GM03348 (cell line): ENCODE results near the gene TMEM132C.

Experiments
- DNase-seq: peaks from one replicate; pipeline ENCODE4 v3.0.0; 2012; ENCODE audit warnings: low spot score

The TMEM132C gene

DNA sequence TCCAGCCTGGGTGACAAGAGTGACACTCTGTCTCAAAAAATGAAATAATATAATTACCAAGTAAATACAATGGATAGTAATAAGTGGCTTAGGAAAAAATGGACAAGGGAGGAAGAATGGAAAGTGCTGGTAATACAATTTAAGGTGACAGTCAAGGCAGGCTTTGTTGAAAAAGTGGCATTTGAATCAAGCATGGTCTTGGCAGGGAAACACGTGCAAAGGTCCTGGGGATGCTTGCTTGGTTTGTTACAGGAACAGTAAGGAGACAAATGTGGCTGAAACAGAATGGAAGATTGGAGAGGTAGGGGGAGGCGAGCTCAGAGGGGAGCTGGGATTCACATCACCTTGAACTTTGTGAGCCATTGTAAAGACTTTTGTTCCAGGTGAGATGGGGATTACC is 153.2 kb downstream of the TMEM132C start:
- DNase-seq: no peak

- no peak for DNase-seq
Measured at GRCh38 chr12:128421375-128421774, 154.4 kb downstream of the TMEM132C start.

- no peak for DNase-seq
Measured at GRCh38 chr12:128423205-128423604, 156.2 kb downstream of the TMEM132C start.

DNA sequence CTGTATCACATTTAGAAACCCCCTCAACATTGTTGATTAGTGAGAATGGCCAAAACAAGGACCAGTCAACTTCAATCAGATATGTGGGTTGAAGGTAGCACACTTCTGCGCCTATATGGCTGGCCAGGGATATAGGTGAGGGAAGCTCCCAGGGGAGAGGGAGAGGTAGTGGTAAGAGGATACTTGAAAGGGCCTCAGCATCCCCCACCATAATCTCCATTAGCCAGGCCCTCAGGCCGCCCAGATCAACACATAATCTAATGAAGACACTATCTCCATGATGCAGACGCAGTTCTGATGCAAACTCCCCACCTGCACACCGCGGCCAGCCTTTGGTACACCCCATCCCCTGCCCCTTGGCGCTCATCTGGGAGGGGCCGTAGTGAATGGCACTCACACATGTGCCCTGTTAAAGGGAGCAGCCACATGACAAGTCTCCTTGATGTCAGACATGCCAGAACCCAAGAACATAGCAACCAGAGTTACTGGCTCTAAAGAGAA is 158.0 kb downstream of the TMEM132C start:
- no peak for DNase-seq

- DNase-seq: no peak
Measured at GRCh38 chr12:128425666-128426331, 158.8 kb downstream of the TMEM132C start.

DNA sequence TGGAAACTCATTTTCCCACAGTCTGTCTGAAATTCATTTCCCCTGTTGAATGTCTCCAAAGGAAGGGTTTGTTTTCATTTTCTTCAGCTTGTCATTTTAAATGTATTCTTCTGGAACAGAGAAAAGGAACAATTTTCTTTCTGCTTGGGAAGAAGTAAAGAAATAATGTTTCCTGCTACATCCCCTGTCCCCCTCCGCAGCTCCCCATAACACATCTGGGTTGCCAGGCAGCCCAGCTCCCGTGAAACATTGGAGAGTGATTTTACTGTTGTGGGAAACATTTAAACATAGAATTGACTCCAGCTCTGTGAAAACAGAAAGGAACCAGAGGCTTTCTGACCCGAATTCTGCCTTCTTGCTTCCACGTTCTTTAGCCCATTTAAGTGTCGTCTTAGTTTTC is 159.5 kb downstream of the TMEM132C start:
- DNase-seq: no peak

GRCh38 chr12:128439796-128440195 is 172.8 kb downstream of the TMEM132C start:
- DNase-seq: no peak

- no peak for DNase-seq
Measured at GRCh38 chr12:128442096-128442495, 175.1 kb downstream of the TMEM132C start.

GRCh38 chr12:128444598-128444997 is 177.6 kb downstream of the TMEM132C start:
- no peak for DNase-seq

GRCh38 chr12:128445415-128446127 is 178.6 kb downstream of the TMEM132C start:
- no peak for DNase-seq

- no peak for DNase-seq
Measured at GRCh38 chr12:128449146-128449894, 182.3 kb downstream of the TMEM132C start.

DNA sequence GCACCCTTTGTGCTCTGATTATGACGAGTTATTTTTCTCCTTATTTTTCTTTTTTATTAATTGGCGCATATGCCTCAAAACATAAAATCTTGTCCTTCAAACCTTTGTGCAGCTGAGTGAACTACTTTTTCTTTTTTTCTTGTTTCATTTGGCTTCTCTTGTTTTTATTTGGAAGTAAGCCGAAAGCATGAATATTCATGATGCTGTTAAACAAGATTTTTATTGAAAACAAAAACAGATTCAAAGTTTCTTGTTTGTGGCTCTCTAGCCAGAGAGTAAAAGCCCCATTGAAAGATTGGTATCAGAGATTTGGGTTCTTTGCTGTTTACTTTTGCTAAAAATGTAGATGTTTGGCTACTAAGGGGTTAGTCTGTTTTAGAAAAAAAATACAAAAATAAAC is 183.8 kb downstream of the TMEM132C start:
- DNase-seq: no peak

DNA sequence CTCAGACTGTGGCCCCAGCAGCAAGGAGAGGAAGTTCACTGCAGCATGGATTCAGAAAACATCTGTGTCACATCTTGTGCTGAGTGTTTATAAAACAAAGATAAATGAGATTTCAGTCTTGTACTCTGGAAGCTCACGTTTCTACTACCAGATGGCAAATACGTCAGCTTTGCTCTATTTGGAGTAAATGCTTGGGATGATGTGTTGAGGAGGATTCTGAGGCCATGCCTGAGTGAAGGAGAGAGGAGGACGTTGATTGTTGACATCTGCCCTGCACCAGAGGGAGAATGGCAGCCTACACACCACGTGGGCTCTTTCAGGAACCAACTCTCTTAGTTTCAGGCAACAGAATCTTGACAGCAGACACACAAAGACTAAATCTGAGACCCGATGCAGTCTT is 188.9 kb downstream of the TMEM132C start:
- DNase-seq: no peak

DNA sequence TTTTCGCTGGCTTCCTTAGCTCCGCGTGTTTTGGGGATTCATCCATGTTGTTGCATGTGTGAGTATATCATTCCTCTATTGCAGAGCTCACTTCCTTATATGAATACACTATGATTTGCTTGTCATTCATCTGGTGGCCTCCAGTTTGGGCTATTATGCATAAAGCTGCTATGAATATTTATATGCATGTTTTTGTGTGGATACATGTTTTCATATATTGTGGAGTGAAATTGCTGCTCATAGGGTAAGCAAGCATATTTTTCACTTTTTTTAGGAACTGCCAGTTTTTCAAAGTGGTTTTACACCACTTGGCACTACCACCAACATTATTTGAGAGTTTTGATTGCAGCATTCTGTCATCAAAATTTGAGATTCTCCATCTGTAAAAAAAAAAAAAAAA is 190.0 kb downstream of the TMEM132C start:
- DNase-seq: no peak

GRCh38 chr12:128458301-128458974 is 191.5 kb downstream of the TMEM132C start:
- no peak for DNase-seq

DNA sequence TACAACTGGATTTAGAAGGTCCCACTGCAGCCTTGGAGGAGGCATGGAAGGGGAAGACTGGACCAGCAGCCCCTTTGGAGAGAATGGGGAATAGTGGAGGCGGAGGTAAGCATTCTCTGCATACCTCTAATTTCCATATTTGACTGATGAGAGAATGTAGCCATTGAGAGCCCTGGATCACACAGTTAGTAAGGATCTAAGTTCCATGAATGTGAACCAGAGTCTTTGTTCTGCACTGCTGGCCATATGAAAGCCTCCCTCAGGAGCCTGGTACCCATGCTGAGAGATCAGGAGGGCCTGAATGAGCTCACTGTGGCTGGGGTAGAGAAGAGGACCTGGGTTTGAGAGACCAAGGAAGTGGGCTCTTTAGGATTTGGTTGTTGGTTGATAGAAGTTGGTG is 192.1 kb downstream of the TMEM132C start:
- no peak for DNase-seq

DNA sequence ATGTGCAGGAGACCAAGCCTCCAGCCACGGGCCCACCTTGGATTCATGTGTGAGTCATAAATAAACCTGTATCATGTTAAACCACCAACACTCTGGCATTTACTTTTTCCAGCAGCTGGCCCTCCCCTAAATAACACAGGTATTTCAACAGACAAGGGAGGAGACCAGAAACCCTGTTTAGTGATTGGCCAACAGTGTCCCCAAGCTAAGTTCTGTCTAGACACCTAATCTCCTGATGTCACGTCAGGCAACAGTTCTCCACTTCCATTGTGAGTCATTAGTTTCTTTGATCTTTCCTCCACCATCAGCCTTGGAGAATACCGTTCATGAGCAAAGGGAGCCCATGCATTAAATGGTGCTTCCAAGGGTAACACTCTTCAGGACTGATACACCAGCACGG is 196.9 kb downstream of the TMEM132C start:
- no peak for DNase-seq

- no peak for DNase-seq
Measured at GRCh38 chr12:128467882-128468281, 200.9 kb downstream of the TMEM132C start.

GRCh38 chr12:128468926-128469325 is 202.0 kb downstream of the TMEM132C start:
- DNase-seq: no peak

DNA sequence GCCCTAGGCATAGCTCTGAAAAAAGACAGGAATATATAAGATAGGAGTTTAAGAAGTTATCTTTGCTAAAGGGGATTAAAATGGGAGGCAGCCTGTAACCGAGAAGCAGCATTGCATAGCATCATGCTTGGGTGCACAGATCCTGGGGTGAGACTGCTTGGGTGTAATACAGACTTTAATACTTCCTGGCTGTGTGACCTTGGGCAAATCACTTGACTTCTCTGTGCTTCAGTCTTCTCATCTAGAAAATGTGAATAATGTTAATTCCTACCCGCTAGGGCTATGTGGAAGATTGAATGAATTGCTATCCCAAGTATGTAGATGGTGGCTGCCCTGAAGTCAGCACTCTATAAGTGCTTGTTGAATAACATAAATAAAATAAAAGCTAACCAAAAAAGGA is 204.5 kb downstream of the TMEM132C start:
- DNase-seq: no peak

DNA sequence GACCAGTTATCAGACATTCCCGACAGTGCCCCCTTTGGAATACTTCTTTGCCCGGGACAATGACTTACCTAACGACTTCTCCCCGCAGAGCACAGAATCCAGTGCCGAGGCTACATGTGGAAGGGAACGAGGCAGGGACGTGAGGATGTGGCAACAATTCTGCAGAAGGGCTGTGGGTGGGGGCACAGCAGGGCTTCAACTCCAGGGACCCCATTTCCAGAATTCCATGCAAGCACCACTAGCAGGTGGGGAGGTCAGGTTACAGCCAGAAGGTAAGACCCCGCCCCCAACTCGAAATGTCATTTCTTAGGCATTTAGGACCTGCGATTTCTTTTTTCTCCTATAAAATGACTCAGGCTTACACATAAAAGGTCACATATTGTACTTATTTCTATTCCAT is 207.9 kb downstream of the TMEM132C start:
- DNase-seq: no peak

- DNase-seq: no peak
Measured at GRCh38 chr12:128476266-128476665, 209.3 kb downstream of the TMEM132C start.
